MM.1S (cell line): ENCODE data around the gene TMEM59L.

Source experiments
- DNase-seq: peaks from one replicate; pipeline ENCODE4 v3.0.0-alpha.2; 2015
- H2AFZ ChIP-seq: fragments of 300-600 bp; sonication (generic); 2 replicates; pipeline ENCODE4 v1.6.0; 2016; ENCODE audit warnings: antibody characterized with exemption, low read length
- H3F3A ChIP-seq: fragments of 300-600 bp; sonication (generic); 2 replicates; pipeline ENCODE4 v1.6.1; 2016; ENCODE audit warnings: mild to moderate bottlenecking, antibody characterized with exemption, low read length, moderate library complexity, mixed read lengths; ENCODE audit not compliant: insufficient read depth
- H3K27ac ChIP-seq: fragments of 300-600 bp; sonication (generic); 2 replicates; pipeline ENCODE4 v1.5.1; 2016; ENCODE audit warnings: mild to moderate bottlenecking, low read length
- H3K27me3 ChIP-seq: fragments of 300-600 bp; sonication (generic); replicated peaks from 2 replicates; pipeline ENCODE4 v1.6.0; 2016; ENCODE audit warnings: low read length; ENCODE audit not compliant: insufficient read depth
- H3K36me3 ChIP-seq: fragments of 300-600 bp; sonication (generic); replicated peaks from 2 replicates; pipeline ENCODE4 v1.6.1; 2016; ENCODE audit warnings: mild to moderate bottlenecking, low read length, mixed read lengths; ENCODE audit not compliant: insufficient read depth
- H3K4me1 ChIP-seq: fragments of 300-600 bp; sonication (generic); 2 replicates; pipeline ENCODE4 v1.6.1; 2016; ENCODE audit warnings: low read length, mixed read lengths
- H3K4me2 ChIP-seq: fragments of 300-600 bp; sonication (generic); 2 replicates; pipeline ENCODE4 v1.6.0; 2016; ENCODE audit warnings: low read depth, low read length
- H3K4me3 ChIP-seq: fragments of 300-600 bp; sonication (generic); 2 replicates; pipeline ENCODE4 v1.5.1; 2016; ENCODE audit warnings: low read length, mixed read lengths
- H3K79me2 ChIP-seq: fragments of 300-600 bp; sonication (generic); 2 replicates; pipeline ENCODE4 v1.6.1; 2016; ENCODE audit warnings: mixed run types, low read length, mixed read lengths
- H3K9ac ChIP-seq: fragments of 300-600 bp; sonication (generic); 2 replicates; pipeline ENCODE4 v1.6.1; 2016; ENCODE audit warnings: low read length, mixed read lengths
- H3K9me2 ChIP-seq: fragments of 300-600 bp; sonication (generic); replicated peaks from 2 replicates; pipeline ENCODE4 v1.6.1; 2016; ENCODE audit warnings: mild to moderate bottlenecking, low read length, mixed read lengths; ENCODE audit not compliant: insufficient read depth
- H3K9me3 ChIP-seq: fragments of 300-600 bp; sonication (generic); replicated peaks from 2 replicates; pipeline ENCODE4 v1.6.1; 2016; ENCODE audit warnings: mild to moderate bottlenecking, low read length, mixed read lengths; ENCODE audit not compliant: insufficient read depth
- H4K20me1 ChIP-seq: fragments of 300-600 bp; sonication (generic); 2 replicates; pipeline ENCODE4 v1.6.1; 2016; ENCODE audit warnings: mild to moderate bottlenecking, low read length, moderate library complexity, mixed read lengths; ENCODE audit not compliant: insufficient read depth
- CTCF ChIP-seq: fragments of 300-600 bp; sonication (generic); IDR thresholded peaks from 2 replicates; pipeline ENCODE4 v1.5.1; 2016; ENCODE audit warnings: antibody characterized with exemption, low read length, mixed read lengths
- EZH2 ChIP-seq: fragments of 300-600 bp; sonication (generic); optimal IDR thresholded peaks from 2 replicates; pipeline ENCODE3; 2017; ENCODE audit warnings: low read depth, mild to moderate bottlenecking, antibody characterized with exemption, low read length, mixed read lengths
- EZH2phosphoT487 ChIP-seq: fragments of 300-600 bp; sonication (generic); IDR thresholded peaks from 2 replicates; pipeline ENCODE4 v1.6.1; 2018; ENCODE audit warnings: antibody characterized with exemption, low read length

The TMEM59L gene

GRCh38 chr19:18618236-18618635 is 5.6 kb downstream of the TMEM59L start:
- Histone ChIP-seq H3K79me2 (no peaks in the 10 kb centered on the region), H3K36me3 (no peaks in the 10 kb centered on the region), H3K9me3 (no peaks in the 10 kb centered on the region), H3F3A (no peaks in the 10 kb centered on the region), H2AFZ (no peak overlapping the region), H3K9ac (no peak overlapping the region), H3K4me1 (no peaks in the 10 kb centered on the region), H3K9me2 (no peaks in the 10 kb centered on the region), H3K27ac (no peak overlapping the region), H4K20me1 (no peaks in the 10 kb centered on the region), H3K27me3 (peaks cover 54% of the 10 kb centered on the region), H3K4me2 (no peak overlapping the region), H3K4me3 (no peak overlapping the region)
- TF ChIP-seq EZH2 = no peak
- no peak for TF ChIP-seq CTCF
- no peak for TF ChIP-seq EZH2phosphoT487
- no peak for DNase-seq

GRCh38 chr19:18620311-18620710 is 7.6 kb downstream of the TMEM59L start:
- no peak overlapping the region for H3K4me3 ChIP-seq
- no peak overlapping the region for H2AFZ ChIP-seq
- no peak overlapping the region for H3K9ac ChIP-seq
- H3K79me2 ChIP-seq = no peaks in the 10 kb centered on the region
- no peaks in the 10 kb centered on the region for H3K9me2 ChIP-seq
- TF ChIP-seq CTCF = no peak
- TF ChIP-seq EZH2 = no peak
- no peak for TF ChIP-seq EZH2phosphoT487
- H3K4me1 ChIP-seq = no peaks in the 10 kb centered on the region
- peaks cover 33% of the 10 kb centered on the region for H3K27me3 ChIP-seq
- no peaks in the 10 kb centered on the region for H4K20me1 ChIP-seq
- DNase-seq = no peak
- no peaks in the 10 kb centered on the region for H3F3A ChIP-seq
- H3K27ac ChIP-seq = no peak overlapping the region
- no peak overlapping the region for H3K4me2 ChIP-seq
- H3K36me3 ChIP-seq = no peaks in the 10 kb centered on the region
- H3K9me3 ChIP-seq = no peaks in the 10 kb centered on the region

- no peak overlapping the region for H3K4me3 ChIP-seq
- H4K20me1 ChIP-seq = no peaks in the 10 kb centered on the region
- H3K4me1 ChIP-seq = no peaks in the 10 kb centered on the region
- H3K79me2 ChIP-seq = no peaks in the 10 kb centered on the region
- H3K36me3 ChIP-seq = no peaks in the 10 kb centered on the region
- no peak overlapping the region for H2AFZ ChIP-seq
- H3K27me3 ChIP-seq = peaks cover 27% of the 10 kb centered on the region
- H3K9ac ChIP-seq = no peak overlapping the region
- TF ChIP-seq EZH2phosphoT487 (no peak), EZH2 (no peak), CTCF (no peak)
- no peak overlapping the region for H3K27ac ChIP-seq
- H3K9me3 ChIP-seq = no peaks in the 10 kb centered on the region
- H3F3A ChIP-seq = no peaks in the 10 kb centered on the region
- H3K4me2 ChIP-seq = no peak overlapping the region
- DNase-seq = no peak
- no peaks in the 10 kb centered on the region for H3K9me2 ChIP-seq
Measured at GRCh38 chr19:18620902-18621301, 8.2 kb downstream of the TMEM59L start.

- Histone ChIP-seq H3K4me1 (no peaks in the 10 kb centered on the region), H3K27ac (no peak overlapping the region), H3K9ac (no peak overlapping the region), H3K4me3 (no peak overlapping the region), H3K36me3 (no peaks in the 10 kb centered on the region), H3F3A (no peaks in the 10 kb centered on the region), H2AFZ (no peak overlapping the region), H3K27me3 (peaks cover 15% of the 10 kb centered on the region), H3K4me2 (no peak overlapping the region), H3K79me2 (no peaks in the 10 kb centered on the region), H4K20me1 (no peaks in the 10 kb centered on the region), H3K9me2 (no peaks in the 10 kb centered on the region), H3K9me3 (no peaks in the 10 kb centered on the region)
- DNase-seq = no peak
- no peak for TF ChIP-seq CTCF
- TF ChIP-seq EZH2 = no peak
- TF ChIP-seq EZH2phosphoT487 = no peak
Measured at GRCh38 chr19:18626906-18627305, 14.2 kb downstream of the TMEM59L start.
